ENCODE results near the gene RSKR.
"Not testable (repeated sequence)": the region's sequence is repeated elsewhere in the genome, so short reads cannot be mapped to it uniquely, and the experiment has no call there.

The RSKR gene

DNA sequence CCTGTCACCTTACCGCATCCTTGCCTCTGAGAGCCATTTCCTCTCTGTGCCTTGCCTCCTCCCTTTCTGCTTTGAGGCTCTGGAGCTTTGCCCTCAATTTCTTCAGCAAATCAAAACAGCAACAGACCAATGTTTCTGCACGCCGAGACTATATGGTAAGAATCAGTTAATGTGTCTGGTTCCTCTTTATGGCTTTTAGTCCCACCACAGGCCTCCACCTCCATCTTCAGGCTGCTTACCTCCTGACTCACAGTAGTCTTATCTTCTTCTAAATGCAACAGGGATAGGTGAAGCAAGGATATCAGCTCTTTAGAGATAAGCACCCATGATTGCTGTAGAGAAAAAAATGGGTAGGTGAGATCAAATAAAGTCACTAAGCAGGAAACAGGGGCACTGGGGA is 28.1 kb downstream of the RSKR start:
- H3K27me3 ChIP-seq (ENCODE audit: control insufficient read depth, insufficient read depth, low read length): no peaks in the 10 kb centered on the region
- no peaks in the 10 kb centered on the region for H3K4me1 ChIP-seq (ENCODE audit: control insufficient read depth, insufficient read depth, low read length)

GRCh38 chr17:28584434-28584833 is 29.6 kb downstream of the RSKR start:
- H3K9me3 ChIP-seq (ENCODE audit: control insufficient read depth, low read length): no peaks in the 10 kb centered on the region
- no peak overlapping the region for H3K4me3 ChIP-seq (ENCODE audit: low read length)
- no peak overlapping the region for H3K9ac ChIP-seq (ENCODE audit: low read length)
- H3K36me3 ChIP-seq (ENCODE audit: control insufficient read depth, insufficient read depth, low read length): no peaks in the 10 kb centered on the region
- H3K27me3 ChIP-seq (ENCODE audit: control insufficient read depth, insufficient read depth, low read length): no peaks in the 10 kb centered on the region
- no peaks in the 10 kb centered on the region for H3K4me1 ChIP-seq (ENCODE audit: control insufficient read depth, insufficient read depth, low read length)

More for the DNA sequence above, 28.1 kb downstream of the RSKR start:
- no peaks in the 10 kb centered on the region for H3K9me3 ChIP-seq (ENCODE audit: control insufficient read depth, low read length)
- H3K4me3 ChIP-seq (ENCODE audit: low read length): no peak overlapping the region
- no peaks in the 10 kb centered on the region for H3K36me3 ChIP-seq (ENCODE audit: control insufficient read depth, insufficient read depth, low read length)
- no peak overlapping the region for H3K9ac ChIP-seq (ENCODE audit: low read length)

GRCh38 chr17:28582513-28582912 is 31.5 kb downstream of the RSKR start:
- Histone ChIP-seq H3K9ac (ENCODE audit: low read length) (no peak overlapping the region), H3K9me3 (ENCODE audit: control insufficient read depth, low read length) (no peaks in the 10 kb centered on the region), H3K4me3 (ENCODE audit: low read length) (no peak overlapping the region), H3K27me3 (ENCODE audit: control insufficient read depth, insufficient read depth, low read length) (no peaks in the 10 kb centered on the region), H3K4me1 (ENCODE audit: control insufficient read depth, insufficient read depth, low read length) (no peaks in the 10 kb centered on the region), H3K36me3 (ENCODE audit: control insufficient read depth, insufficient read depth, low read length) (no peaks in the 10 kb centered on the region)

GRCh38 chr17:28580959-28581358 is 33.0 kb downstream of the RSKR start:
- no peaks in the 10 kb centered on the region for H3K27me3 ChIP-seq (ENCODE audit: control insufficient read depth, insufficient read depth, low read length)
- no peak overlapping the region for H3K4me3 ChIP-seq (ENCODE audit: low read length)
- H3K9ac ChIP-seq (ENCODE audit: low read length): no peak overlapping the region
- H3K9me3 ChIP-seq (ENCODE audit: control insufficient read depth, low read length): no peaks in the 10 kb centered on the region
- no peaks in the 10 kb centered on the region for H3K36me3 ChIP-seq (ENCODE audit: control insufficient read depth, insufficient read depth, low read length)
- H3K4me1 ChIP-seq (ENCODE audit: control insufficient read depth, insufficient read depth, low read length): peaks cover 6% of the 10 kb centered on the region

DNA sequence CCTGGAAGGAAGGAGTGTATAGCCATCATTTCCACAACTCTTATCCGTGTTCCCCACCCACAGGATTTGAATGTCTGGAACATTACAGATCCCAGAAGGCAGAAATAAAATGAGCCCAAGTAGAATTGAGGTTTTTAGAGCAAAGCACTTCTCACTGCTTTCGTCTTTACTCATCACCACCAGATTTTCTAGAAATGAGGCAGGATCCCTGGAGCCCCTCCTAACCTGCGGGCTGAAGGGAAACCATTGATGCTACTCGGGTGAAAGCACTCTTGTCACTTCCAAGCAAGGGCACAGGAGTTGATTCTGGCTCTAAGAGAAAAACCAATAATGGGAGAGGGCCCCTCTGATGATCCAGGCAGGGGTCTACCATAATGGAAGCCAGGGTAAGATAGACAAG is 34.5 kb downstream of the RSKR start:
- Histone ChIP-seq H3K36me3 (ENCODE audit: control insufficient read depth, insufficient read depth, low read length) (no peaks in the 10 kb centered on the region), H3K4me3 (ENCODE audit: low read length) (no peak overlapping the region), H3K9me3 (ENCODE audit: control insufficient read depth, low read length) (no peaks in the 10 kb centered on the region), H3K4me1 (ENCODE audit: control insufficient read depth, insufficient read depth, low read length) (peaks cover 6% of the 10 kb centered on the region), H3K27me3 (ENCODE audit: control insufficient read depth, insufficient read depth, low read length) (no peaks in the 10 kb centered on the region), H3K9ac (ENCODE audit: low read length) (no peak overlapping the region)

DNA sequence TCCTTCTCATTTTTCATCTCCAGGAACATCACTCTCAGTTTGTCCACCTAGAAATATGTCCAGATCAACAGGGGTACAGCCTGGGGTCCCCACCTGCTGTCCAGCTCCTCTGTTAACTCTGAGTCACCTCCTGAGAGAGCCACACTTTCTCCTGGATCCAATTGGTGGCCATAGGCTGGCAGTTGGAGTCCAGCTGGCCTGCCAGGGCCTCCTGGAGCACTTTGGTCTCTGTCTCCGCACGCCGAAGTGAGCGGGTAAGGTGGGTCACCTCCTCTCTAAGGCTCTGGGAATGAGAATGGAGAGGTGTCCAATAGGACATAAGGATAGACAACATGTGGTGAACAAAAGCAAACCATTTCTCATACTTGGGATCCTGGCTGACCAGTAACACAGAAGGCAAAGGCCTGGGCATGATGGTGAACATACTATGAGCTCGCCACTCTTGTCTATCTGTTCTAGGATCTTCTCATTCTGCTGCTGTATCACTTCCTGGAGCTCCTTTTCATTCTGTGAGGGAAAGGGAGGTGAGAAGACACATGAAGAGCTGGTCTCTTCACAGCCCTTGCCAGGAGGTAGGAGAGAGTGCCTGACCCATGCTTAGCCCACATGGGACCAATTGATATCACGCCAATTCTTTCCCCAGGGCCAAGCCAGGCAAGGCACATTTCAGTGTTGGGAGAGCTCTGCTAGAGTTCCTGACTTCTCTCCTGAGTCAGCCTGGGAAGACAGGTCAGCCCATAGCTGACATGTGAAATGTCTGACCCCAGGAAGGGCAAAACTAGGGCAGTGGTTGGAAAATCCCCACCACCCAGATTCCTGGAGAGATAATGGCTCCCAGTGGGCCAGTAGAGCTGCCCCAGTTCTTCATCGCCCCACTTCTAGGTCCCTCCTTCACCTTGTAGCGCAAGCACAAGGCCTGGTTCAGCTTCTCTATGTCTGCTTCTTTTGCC is 35.5 kb downstream of the RSKR start:
- Histone ChIP-seq H3K9ac (ENCODE audit: low read length) (no peak overlapping the region), H3K4me3 (ENCODE audit: low read length) (no peak overlapping the region), H3K9me3 (ENCODE audit: control insufficient read depth, low read length) (no peaks in the 10 kb centered on the region), H3K4me1 (ENCODE audit: control insufficient read depth, insufficient read depth, low read length) (peaks cover 11% of the 10 kb centered on the region), H3K27me3 (ENCODE audit: control insufficient read depth, insufficient read depth, low read length) (no peaks in the 10 kb centered on the region), H3K36me3 (ENCODE audit: control insufficient read depth, insufficient read depth, low read length) (no peaks in the 10 kb centered on the region)

GRCh38 chr17:28577466-28577824 is 36.5 kb downstream of the RSKR start:
- H3K9me3 ChIP-seq (ENCODE audit: control insufficient read depth, low read length): no peaks in the 10 kb centered on the region
- no peaks in the 10 kb centered on the region for H3K36me3 ChIP-seq (ENCODE audit: control insufficient read depth, insufficient read depth, low read length)
- H3K4me3 ChIP-seq (ENCODE audit: low read length): peak overlapping the region; percentile 17
- peaks cover 22% of the 10 kb centered on the region for H3K4me1 ChIP-seq (ENCODE audit: control insufficient read depth, insufficient read depth, low read length)
- H3K27me3 ChIP-seq (ENCODE audit: control insufficient read depth, insufficient read depth, low read length): no peaks in the 10 kb centered on the region
- no peak overlapping the region for H3K9ac ChIP-seq (ENCODE audit: low read length)

DNA sequence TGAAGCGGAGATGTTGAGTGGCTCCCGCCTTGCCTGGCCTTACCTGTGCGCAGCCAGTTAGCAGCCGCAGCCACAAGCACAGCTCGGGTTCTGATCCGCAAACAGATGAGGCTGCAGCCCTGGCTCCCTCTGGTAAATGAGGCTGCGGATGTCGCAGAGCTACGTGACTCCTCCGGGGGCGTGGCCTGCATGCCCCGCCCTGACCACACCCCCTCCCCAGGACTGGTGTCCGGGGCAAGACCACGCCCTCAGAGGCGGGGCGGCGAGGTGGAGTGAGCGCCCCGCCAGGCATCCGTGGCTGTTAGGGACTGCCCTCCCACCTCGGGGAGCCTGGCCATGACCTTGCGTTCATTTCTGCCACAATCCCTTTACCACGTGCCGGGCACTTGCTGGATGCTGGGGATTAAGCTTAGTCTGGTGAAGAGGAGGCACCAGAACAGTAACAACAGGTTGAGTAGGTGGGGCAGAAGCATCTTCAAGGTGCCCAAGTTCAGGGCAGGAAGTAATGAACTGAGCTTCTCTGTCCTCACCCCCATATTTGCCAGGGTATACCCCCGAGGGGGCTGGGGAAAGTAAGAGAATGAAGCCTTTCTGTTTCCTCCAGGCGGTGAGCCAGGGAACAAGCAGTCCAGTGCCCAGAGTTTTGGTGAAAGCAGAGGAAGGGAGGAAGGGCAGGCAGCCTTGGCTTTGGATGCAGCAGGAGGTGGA is 37.1 kb downstream of the RSKR start, which contains the start of gene ALDOC:
TSS of gene ALDOC (minus strand) at position 138 of the 708 bp plus-strand sequence. CDS start 1,363 bp downstream, outside the sequence.
- peak within 1 kb of the TSS; percentile 17 for H3K4me3 ChIP-seq (ENCODE audit: low read length)
- H3K9me3 ChIP-seq (ENCODE audit: control insufficient read depth, low read length): no peaks in the 10 kb centered on the region
- no peak within 1 kb of the TSS for H3K9ac ChIP-seq (ENCODE audit: low read length)
- no peaks in the 10 kb centered on the region for H3K36me3 ChIP-seq (ENCODE audit: control insufficient read depth, insufficient read depth, low read length)
- H3K4me1 ChIP-seq (ENCODE audit: control insufficient read depth, insufficient read depth, low read length): peaks cover 25% of the 10 kb centered on the region
- no peaks in the 10 kb centered on the region for H3K27me3 ChIP-seq (ENCODE audit: control insufficient read depth, insufficient read depth, low read length)

DNA sequence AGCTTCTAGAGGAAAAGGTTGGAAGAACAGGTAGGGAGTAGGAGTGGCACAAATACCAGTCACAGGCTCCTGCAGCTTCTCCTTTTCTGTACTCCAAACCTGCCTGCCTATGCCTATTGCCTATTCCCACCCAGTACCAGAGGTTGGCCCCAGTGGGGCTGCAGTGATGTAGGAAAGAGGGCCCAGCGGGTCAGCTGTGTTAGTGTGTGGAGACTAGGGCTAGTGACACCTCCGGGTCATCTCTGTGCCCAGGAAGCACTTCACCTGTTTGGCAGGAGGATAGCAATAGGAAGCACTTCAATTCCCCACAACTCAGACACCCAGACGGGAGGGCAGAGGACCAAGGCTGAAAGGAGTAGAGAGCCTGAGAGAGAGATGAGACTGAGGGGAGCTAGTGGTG is 38.0 kb downstream of the RSKR start:
- not testable (repeated sequence) for H3K4me3 ChIP-seq (ENCODE audit: low read length); H3K27me3 ChIP-seq (ENCODE audit: control insufficient read depth, insufficient read depth, low read length); H3K9me3 ChIP-seq (ENCODE audit: control insufficient read depth, low read length); H3K36me3 ChIP-seq (ENCODE audit: control insufficient read depth, insufficient read depth, low read length); H3K9ac ChIP-seq (ENCODE audit: low read length)
- H3K4me1 ChIP-seq (ENCODE audit: control insufficient read depth, insufficient read depth, low read length): peaks cover 25% of the 10 kb centered on the region

DNA sequence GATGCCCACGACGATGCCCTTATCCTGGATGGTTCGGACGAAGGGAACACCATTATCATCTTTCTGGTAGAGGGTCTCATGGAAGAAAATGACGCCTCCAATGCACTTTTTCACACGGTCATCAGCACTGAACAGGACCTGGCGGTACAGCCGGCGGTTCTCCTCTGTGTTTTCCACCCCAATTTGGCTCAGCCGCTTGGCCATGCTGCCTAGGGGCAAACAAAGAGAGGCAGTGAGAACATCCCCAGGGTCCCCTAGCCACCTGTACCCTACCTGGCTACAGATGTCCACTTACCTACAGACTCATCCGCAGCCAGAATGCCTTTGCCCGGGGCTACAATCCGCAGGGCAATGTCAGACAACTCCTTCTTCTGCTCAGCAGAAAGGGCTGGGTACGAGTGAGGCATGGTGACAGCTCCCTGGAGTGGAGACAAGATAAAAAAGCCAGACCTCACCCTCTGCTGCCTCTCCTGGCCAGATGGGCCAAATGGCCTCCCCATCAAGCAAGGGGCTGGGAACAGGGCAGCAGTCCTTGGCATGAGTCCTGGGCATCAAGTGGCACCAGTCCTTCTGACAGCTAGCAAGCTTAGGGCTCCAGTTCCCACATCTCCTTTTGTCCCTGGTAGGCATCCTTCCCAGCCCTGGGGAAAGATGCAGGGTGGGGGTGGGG is 38.7 kb downstream of the RSKR start:
- Histone ChIP-seq H3K27me3 (ENCODE audit: control insufficient read depth, insufficient read depth, low read length) (no peaks in the 10 kb centered on the region), H3K9ac (ENCODE audit: low read length) (no peak overlapping the region), H3K4me1 (ENCODE audit: control insufficient read depth, insufficient read depth, low read length) (peaks cover 26% of the 10 kb centered on the region), H3K4me3 (ENCODE audit: low read length) (no peak overlapping the region), H3K36me3 (ENCODE audit: control insufficient read depth, insufficient read depth, low read length) (no peaks in the 10 kb centered on the region), H3K9me3 (ENCODE audit: control insufficient read depth, low read length) (no peaks in the 10 kb centered on the region)

DNA sequence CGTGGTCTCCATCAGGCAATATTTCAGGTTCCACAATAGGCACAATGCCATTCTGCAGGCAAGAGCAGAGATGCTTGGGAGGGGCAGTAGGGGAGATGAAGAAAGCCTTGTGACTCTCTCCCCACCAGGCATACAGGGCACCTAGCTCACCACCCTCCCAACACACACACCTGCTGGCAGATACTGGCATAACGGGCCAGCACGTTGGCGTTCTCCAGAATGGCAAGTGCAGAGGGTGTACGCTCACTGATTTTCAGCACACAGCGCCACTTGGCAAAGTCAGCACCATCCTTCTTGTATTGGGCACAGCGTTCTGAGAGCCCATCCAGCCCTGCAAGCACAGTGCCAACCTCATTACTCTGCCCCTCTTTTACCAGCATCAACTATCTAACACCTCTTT is 39.5 kb downstream of the RSKR start:
- Histone ChIP-seq H3K9me3 (ENCODE audit: control insufficient read depth, low read length) (no peaks in the 10 kb centered on the region), H3K36me3 (ENCODE audit: control insufficient read depth, insufficient read depth, low read length) (no peaks in the 10 kb centered on the region), H3K27me3 (ENCODE audit: control insufficient read depth, insufficient read depth, low read length) (no peaks in the 10 kb centered on the region), H3K9ac (ENCODE audit: low read length) (no peak overlapping the region), H3K4me1 (ENCODE audit: control insufficient read depth, insufficient read depth, low read length) (peaks cover 29% of the 10 kb centered on the region), H3K4me3 (ENCODE audit: low read length) (no peak overlapping the region)

GRCh38 chr17:28573966-28574480 is 40.0 kb downstream of the RSKR start:
- H3K27me3 ChIP-seq (ENCODE audit: control insufficient read depth, insufficient read depth, low read length): no peaks in the 10 kb centered on the region
- peaks cover 29% of the 10 kb centered on the region for H3K4me1 ChIP-seq (ENCODE audit: control insufficient read depth, insufficient read depth, low read length)
- H3K36me3 ChIP-seq (ENCODE audit: control insufficient read depth, insufficient read depth, low read length): no peaks in the 10 kb centered on the region
- no peak overlapping the region for H3K4me3 ChIP-seq (ENCODE audit: low read length)
- H3K9ac ChIP-seq (ENCODE audit: low read length): no peak overlapping the region
- no peaks in the 10 kb centered on the region for H3K9me3 ChIP-seq (ENCODE audit: control insufficient read depth, low read length)
